Measurements from ENCODE around the gene KANSL3.

KANSL3 gene

GRCh38 chr2:96604104-96604503 lies 34.0 kb downstream of the KANSL3 start:
- H3K4me3 ChIP-seq (ENCODE audit: low read length), result no peak overlapping the region
- no peak for DNase-seq (ENCODE audit: low read depth)
- TF ChIP-seq CTCF (IDR thresholded peaks at IDR 0.05; ENCODE audit: insufficient read depth, low read depth, low read length, missing control alignments), result no peak

- no peak overlapping the region for H3K4me3 ChIP-seq (ENCODE audit: low read length)
- peak; percentile 29 for DNase-seq (ENCODE audit: low read depth)
- peak; percentile 60 for TF ChIP-seq CTCF (IDR thresholded peaks at IDR 0.05; ENCODE audit: insufficient read depth, low read depth, low read length, missing control alignments)
Measured at GRCh38 chr2:96602330-96602823, 35.7 kb downstream of the KANSL3 start.

GRCh38 chr2:96601382-96602292 lies 36.5 kb downstream of the KANSL3 start:
- no peak for DNase-seq (ENCODE audit: low read depth)
- no peak for TF ChIP-seq CTCF (IDR thresholded peaks at IDR 0.05; ENCODE audit: insufficient read depth, low read depth, low read length, missing control alignments)

GRCh38 chr2:96599941-96600340 lies 38.2 kb downstream of the KANSL3 start:
- DNase-seq (ENCODE audit: low read depth), result peak; percentile 56
- TF ChIP-seq CTCF (IDR thresholded peaks at IDR 0.05; ENCODE audit: insufficient read depth, low read depth, low read length, missing control alignments), result no peak
- no peak overlapping the region for H3K4me3 ChIP-seq (ENCODE audit: low read length)

More at GRCh38 chr2:96601382-96602292, 36.5 kb downstream of the KANSL3 start:
- no peak overlapping the region for H3K4me3 ChIP-seq (ENCODE audit: low read length)

- no peak for DNase-seq (ENCODE audit: low read depth)
- no peak for TF ChIP-seq CTCF (IDR thresholded peaks at IDR 0.05; ENCODE audit: insufficient read depth, low read depth, low read length, missing control alignments)
- H3K4me3 ChIP-seq (ENCODE audit: low read length), result no peak overlapping the region
Measured at GRCh38 chr2:96596596-96596995, 41.5 kb downstream of the KANSL3 start.

DNA sequence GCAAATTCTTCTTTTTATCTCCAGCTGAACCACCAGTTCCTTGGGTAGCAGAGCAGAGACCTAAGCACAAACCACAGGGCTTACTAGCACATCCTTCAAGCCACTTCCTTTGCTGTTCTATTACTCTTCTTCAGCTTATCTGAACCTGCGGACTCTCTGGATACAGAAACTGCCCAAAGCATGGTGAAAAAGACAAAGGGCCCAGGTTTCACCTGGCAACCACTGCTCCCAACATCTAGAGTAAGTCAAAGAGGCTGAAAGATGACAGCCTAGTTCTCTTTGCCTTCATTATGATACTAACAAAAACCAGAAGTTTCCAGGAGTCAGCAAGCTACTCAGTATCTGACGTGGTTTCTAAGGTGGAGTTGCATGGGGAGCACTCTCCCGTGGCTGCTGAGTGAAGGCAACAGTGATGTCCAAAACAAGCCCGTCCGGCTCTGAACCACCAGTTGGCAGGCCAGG lies 43.4 kb downstream of the KANSL3 start:
- no peak for TF ChIP-seq CTCF (IDR thresholded peaks at IDR 0.05; ENCODE audit: insufficient read depth, low read depth, low read length, missing control alignments)
- no peak overlapping the region for H3K4me3 ChIP-seq (ENCODE audit: low read length)
- no peak for DNase-seq (ENCODE audit: low read depth)

Data from epithelial cell of esophagus (primary cell).